GM18526 (cell line): ENCODE measurements around the gene PEDS1.

Source experiments
- POLR2A ChIP-seq: IDR thresholded peaks from 3 replicates; pipeline ENCODE4 v1.6.1; 2011; ENCODE audit not compliant: insufficient read length; ENCODE audit errors: extremely low read depth

PEDS1 gene

DNA sequence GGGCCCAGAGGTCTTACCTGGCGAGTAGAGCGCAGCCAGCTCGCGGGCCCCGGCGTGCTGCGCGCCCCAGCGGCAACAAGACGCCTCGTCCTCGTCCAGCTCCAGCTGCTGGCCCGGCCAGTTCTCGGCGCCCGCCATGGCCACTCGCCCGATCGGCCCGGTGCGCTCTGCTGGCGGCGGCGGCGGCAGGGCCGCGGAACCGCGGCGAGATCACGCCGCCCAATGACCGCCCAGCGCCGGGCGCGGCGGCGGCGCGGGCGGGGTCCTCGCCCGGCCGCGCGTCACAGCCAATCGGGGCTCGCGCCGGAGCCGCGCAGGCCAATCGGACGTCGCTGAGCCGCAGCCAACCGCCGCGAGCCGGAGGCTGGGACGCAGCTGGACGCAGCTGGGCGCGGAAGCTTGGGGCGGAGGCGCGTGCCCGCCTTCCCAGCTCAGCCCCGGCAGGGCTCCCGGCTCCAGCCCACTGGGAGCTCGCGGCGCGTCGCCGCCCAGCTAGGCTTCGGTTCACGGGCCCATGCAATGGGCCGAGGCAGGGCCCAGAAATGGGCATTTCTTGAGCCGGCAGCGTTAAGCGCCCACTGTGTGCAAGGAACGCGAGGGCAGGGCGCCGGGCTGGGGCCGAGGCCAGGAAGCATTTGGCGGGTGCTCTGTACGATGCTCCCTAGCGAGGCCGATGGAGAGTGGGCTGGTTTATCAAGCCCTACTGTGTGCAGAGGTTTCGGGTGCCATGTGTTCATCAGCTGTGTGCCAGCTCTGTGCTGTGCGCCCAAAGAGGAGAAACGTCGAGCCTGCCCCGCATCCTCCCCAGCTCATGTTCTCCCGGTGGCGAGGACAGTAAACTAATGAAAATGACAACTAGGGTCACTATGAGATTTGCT, at the start of gene PEDS1:
Gene PEDS1, minus strand, starts transcription at position 224 of the 878 bp plus-strand sequence. Its CDS starts 86 bp downstream, at position 138.
- TF ChIP-seq POLR2A, result peak; percentile 76

DNA sequence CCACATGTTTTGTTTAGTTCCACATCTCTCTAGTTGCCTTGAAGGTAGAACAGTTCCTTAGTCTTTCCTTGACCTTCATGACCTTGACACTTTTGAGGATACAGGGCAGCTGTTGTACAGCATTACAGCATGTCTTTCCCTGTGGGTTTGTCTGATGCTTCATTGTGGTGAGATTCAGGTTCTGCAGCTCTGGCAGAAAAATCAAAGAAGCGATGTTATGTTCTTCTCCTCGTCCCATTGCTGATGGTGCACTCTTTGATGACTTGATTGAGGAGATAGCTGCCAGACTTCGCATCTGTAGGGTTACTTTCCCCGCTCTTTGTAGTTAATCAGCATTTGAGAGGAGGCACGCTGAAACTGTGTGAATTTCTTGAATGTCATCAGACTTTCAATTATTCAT, 49.2 kb upstream of the PEDS1 start:
- TF ChIP-seq POLR2A, result no peak

DNA sequence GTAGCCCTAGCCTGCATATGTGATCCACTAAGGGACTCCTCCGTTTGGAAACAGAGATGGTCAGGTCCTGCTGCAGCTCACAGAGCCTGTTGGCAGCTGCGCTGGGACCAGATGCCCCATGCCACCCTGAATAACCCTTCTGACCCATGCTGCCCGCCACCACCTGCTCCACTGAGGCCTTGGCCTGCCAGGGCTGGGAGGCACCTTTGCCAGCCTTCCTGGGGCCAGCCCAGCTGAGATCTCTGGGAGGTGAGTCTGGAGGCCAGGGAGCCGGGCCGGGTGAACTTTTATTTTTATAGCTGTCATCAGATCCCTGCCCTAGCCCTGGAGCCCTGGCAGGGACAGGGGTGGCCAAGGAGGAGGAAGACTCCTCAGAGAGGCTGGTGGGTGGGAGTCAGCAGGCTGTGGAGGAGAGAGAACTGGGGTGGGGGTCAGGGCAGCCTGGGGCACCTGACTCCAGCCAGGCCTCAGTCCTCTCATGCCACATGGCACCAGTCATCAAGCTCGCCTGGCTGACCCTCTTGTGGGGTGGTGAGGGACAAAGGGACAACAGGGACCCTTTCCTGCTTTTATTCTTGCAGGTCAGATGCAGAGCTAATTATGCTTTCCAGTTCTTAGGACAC, 47.1 kb upstream of the PEDS1 start:
- no peak for TF ChIP-seq POLR2A

DNA sequence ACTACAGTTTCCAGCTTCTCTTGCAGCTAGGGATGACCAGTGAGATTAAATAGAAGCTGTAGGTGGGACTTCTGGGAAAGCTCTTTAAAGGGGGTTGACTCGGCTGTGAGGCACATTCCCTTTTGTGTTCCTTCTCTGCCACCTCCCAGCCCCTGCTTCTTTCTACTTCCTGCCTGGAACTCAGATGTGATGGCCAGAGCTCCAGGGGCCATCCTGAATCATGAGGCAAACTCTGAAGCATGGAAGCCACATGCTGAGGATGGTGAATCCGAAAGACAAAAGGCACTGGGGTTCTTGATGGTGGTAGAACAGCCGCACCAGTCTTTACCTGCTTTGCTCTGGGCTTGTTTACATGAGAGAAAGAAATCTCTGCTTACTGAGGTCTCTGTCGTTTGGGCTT, 46.2 kb upstream of the PEDS1 start:
- no peak for TF ChIP-seq POLR2A

DNA sequence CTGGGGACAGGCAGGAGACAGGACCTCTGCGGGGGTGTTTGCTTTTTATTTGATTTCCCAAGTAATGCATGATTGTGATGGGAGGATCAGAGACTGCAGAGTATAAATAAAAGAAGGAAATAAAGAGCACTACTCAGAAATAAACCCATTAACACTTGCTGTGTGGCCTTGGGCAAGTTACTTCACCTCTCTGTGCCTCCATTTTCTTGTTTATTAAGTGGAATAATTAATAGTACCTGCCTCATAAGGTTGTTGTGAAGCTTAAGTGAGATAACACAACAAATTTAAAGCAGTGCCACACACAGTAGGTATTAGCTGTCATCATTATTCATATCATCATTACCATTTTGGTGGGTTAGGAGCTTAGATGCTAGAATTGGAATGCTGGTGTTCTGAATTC, 45.2 kb upstream of the PEDS1 start:
- TF ChIP-seq POLR2A, result no peak

DNA sequence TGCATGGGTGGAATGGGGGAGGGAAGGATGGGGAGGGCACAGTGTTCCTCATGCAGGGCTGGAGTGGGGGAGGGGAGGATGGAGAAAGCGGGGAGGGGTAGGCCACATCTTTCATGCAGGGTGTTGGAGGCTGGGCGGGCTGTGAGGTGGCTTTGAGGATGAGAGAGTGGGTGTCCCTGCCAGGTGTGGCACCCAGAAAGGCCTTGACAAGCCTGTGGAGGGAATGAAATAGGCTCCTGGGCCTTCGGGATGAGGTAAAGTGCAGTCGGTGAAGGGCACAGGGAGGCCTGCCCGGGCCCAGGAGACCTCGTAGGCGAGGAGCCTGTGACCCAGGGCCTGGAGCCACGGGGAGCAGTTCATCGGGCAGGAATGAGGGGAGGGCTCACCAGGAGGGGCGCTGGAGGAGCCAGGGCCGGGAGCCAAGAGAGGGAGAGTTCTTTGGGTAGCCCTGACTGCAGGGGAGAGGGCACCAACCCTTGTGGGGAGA, 44.7 kb upstream of the PEDS1 start:
- no peak for TF ChIP-seq POLR2A

DNA sequence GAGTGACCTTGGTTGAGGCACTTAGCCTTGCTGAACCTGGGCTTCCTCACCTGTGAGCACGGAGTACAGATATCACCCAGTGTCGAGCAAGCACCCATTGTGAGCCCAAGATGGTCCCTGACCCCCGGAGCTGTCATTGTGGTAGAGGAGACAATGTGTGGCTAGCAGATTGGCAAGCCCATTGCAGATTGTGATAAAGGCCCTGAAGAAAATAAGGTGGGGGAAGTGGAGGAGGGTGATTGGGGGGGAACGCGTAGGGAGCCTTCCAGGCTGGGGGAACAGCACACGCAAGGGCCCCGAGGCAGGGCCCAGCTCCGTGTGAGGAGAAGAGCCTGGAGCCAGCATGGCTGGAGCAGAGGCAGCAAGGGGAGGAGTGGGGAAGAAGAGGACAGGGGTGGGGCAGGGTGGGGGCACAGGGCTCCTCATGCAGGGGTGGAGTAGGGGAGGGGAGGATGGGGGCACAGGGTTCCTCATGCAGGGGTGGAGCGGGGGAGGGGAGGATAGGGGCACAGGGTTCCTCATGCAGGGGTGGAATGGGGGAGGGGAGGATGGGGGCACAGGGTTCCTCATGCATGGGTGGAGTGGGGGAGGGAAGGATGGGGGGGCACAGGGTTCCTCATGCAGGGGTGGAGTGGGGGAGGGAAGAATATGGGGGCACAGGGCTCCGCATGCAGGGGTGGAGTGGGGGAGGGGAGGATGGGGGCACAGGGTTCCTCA, 44.1 kb upstream of the PEDS1 start:
- TF ChIP-seq POLR2A, result no peak

DNA sequence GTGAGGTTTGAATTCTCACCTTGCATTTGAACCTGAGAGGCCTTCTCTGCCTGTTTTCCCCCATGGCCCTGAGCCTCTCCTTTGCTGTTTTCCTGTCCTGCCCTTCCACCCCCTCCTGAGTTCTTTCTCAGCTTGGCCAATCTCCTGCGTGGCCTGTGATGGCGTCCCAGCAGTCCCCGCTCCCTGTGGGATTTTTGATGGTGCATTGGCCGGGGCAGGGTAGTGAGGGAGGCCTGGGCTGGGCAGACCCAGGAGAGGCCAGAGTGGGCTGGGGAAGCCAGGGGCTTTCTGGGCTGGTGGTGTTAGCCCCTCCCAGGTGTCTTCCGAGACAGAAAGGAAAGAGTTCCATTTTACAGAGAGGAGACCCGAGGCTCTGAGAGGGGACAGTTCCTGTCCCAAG, 43.4 kb upstream of the PEDS1 start:
- TF ChIP-seq POLR2A, result no peak

DNA sequence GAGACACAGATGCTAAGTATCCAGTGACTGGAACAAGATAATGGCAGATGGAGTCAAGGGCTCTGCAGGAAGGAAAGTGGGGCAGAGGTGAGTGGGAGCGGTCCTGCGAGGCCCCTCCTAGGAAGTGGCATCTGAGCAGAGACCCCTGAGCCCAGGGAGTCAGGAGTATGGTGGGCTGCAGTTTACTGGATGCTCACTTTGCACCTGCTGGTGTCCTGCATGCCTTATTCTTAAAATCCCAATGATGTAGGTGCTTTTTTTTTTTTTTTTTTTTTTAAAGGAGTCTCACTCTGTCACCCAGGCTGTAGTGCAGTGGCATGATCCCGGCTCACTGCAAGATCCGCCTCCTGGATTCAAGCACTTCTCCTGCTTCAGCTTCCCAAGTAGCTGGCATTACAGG, 42.7 kb upstream of the PEDS1 start:
- TF ChIP-seq POLR2A, result no peak

DNA sequence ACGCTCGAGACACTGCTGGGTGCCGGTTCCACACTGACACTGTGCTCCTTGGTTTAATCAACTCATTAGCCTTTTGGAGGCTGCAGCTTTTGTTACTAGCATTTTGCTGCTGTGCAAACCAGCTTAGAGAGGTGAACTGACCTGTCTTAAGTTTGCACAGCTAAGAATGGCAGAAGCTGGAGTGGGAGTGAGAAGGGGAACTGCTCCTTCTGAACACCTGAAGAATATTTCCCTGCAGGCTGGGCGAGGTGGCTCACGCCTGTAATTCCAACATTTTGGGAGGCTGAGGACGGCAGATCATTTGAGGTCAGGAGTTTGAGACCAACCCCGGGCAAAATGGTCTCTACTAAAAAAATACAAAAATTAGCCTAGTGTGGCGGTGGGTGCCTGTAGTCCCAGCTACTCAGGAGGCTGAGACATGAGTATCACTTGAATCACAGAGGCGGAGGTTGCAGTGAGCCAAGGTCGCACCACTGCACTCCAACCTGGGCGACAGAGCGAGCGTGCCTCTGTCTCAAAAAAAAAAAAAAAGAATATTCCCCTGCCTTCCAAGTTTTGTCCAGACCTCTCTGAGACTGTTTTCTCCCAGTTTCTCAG, 42.1 kb upstream of the PEDS1 start:
- TF ChIP-seq POLR2A, result no peak

DNA sequence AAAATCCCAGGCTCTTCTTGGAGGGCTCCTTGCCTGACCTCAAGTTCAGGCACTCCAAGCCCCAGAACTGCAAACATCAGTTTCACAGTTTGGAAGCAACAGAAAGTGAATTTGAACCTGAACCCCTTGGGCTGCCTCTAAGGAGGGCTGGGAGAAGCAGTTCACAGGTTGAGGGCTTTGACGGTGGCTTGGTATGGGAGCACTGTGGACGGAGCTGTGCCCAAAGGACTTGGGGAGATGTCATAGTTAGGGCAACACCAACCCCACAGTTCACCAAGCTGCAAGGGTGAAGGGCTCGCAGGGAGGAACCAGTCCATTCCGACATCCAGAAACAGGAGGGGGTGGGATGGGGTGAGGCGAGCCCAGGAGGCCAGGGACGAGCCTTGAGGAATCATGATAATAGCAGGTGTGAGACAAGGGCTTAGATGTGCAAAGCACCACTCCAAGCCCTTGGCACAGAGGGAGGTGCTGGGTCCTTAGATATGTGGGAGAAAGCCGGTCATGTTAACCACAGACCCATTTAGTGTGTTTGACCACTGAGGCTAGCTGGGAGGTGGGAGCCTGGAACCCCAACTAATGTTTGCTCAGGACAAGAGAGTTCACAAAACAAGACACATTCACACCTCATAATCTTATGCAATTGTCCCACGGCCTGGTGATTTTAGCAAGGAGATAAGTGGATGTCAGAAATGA, 41.5 kb upstream of the PEDS1 start:
- TF ChIP-seq POLR2A, result no peak

DNA sequence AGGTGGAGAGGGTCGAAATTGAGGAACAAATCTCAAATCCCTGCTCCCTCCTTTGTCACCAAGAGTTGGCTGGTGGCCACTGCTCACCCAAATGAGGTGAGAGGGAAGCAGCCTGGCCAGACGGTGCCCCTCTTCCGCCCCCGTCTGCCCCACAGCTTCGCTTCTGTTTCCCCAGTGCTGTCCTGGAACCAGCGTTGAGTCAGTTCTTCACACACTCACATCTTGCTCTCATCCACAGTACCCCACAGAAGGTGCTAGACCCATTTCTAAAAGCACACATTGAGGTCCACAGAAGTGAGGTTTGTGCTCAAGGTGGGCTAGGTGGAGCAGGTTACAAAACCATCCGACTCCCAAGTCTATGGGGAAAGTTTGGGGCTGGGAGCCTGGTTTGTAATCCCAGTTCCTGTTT, 40.9 kb upstream of the PEDS1 start:
- TF ChIP-seq POLR2A, result no peak

DNA sequence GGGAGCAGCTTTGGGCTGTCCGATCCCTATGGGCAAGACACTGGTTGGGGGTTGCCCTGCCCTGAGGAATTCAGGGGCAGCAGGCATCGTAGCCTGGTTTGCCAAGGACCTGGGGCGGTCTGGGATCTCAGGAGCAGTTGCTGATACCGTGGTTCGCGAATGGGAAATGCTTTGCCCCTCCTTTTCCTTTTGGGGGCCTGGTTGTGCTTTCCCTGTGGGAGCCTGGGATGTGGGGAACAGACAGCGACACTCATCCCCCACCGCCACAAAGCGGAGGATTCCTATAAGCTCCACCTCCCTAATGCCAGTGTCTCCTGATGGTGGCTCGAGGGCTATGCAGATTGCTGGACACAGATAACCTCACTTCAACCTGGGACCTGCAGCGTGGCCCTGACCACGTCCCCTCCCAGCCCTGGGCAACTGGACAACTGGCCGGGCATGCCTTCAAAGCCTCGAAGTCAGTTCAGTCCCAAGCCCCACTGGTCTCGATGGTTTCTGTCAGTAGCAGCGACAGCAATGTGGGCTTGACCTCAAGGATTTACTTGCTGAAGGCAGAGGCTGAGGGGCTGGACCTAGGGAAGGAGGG, 40.4 kb upstream of the PEDS1 start:
- no peak for TF ChIP-seq POLR2A

DNA sequence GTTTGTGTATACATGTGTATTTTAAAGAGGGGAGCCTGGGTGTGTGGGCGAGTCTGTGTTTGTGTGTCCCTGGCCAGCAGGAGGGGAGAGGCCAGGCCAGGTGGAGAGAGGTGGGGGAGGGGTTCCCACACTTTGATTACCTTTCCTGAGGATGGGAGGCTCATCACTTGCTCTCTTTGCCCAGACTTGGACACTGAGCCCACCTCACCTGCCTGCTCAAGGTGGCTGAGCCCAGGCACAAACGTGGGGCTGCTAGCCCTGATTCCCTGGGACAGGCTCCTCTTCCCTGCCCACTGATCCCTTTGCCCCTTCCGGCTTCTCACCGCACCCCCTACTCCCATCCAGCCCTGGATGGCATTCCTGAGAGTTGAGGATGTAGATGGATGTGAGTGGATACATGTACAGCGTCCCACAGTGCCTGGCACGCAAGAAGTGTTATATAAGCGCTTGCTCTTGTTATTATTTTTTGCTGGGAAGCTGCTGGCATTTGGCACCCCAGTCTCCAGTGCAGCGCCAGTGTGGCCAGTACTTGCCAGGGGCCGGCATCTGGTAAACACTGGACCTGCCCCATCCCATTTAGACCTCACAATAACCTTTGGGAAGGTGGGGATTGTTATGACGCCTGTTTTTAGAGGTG, 39.8 kb upstream of the PEDS1 start:
- no peak for TF ChIP-seq POLR2A
